GM18861 (cell line): ENCODE results near the gene ENTPD8.
"Not testable (repeated sequence)": the region's sequence is repeated elsewhere in the genome, so short reads cannot be mapped to it uniquely, and the experiment has no call there.

Experiments
- ATAC-seq: cut with Tn5 transposase; IDR thresholded peaks from one replicate; pipeline ENCODE4 v1.9.1; 2021; ENCODE audit not compliant: unreplicated experiment

ENTPD8 gene

DNA sequence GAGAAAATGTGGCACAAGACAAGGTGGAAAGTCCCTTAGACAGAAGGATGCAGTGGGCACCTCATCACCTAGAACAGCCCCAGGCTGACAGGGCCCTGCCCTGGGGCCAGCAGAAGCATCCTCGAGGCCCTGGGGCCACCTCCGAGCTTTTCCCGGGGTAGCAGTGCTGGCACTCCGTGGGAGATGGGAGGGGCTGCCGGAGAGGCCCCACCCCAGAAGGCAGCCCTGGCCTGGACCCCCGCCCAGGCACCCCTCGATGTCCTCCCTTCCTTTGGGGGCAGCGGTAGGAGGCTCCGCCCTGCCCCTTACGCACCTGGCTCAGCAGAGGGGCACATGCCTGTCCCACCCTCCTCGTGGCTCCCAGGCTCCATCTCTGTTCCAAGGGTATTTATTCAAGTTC is 35.7 kb upstream of the ENTPD8 start:
- ATAC-seq: no peak

DNA sequence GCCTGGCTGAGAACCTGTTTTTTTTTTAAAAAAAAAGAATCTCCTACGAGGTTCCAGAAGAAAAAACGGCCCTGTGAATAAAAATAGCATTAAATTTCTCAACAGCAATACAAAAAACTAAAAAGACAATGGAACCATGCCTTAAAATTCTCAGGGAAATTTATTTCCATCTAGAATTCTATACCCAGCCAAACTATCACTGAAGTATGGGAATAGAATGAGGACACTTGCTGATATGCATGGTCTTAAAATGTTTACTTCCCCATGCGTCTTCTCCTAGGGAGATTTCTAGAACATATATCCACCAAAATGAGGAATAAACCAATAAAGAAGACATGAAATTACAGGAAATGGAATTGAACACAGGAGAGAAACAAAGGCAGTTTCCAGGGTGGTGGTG is 34.5 kb upstream of the ENTPD8 start:
- no peak for ATAC-seq

DNA sequence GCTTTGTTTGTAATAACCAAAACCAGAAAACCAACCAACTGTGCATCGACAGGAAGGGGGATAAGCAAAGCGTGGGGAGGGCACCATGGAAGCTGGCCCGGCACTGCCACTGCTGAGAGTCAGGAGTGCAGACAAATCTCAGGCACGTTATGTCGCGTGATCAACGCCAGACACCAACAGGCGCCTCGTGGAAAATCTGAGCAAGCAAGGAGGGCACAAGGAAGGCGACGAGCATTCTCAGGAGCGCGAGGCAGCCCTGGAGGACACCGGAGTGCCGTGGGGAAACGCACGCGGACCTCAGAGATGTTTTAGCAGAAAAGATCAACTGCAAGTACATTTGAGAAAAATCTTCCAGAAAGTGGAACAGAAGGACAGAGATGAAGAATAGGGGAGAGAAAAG is 33.1 kb upstream of the ENTPD8 start:
- no peak for ATAC-seq

DNA sequence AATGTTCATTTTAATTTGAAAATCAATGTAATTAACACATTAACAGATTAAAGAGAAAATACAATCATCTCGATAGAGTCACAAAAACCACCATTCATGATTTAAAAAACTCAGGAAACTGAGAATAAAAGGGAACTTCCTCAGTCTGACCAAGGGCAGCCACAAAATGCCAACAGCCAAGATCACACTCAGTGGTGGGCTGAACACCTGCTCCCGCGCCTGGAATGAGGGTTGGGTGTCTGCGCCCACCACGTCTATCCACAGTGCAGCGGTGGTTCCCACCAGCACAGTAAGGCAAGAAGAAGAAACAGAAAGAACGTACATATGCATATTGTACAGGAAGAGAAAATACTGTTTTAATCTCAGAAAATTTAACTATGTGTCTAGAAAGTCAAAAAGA is 29.6 kb upstream of the ENTPD8 start:
- no peak for ATAC-seq

DNA sequence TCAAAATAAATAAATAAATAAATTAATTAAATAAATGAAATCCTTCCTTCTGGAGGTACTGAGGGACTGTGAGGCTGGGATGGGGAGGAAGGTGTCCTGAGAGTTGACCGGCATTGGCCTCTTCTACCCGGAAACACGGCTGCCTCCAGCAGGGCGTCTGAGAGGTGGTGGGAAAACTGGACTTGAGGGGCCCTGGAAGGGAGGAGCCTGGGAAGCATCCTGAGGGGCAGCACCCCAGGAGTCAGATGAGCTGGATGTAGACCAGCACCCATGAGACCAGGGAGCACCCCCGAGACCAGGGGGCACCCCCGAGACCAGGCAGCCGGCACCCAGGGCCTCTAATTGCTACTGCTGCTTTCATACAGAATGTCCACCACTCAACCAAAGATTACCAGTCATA is 26.7 kb upstream of the ENTPD8 start:
- no peak for ATAC-seq

DNA sequence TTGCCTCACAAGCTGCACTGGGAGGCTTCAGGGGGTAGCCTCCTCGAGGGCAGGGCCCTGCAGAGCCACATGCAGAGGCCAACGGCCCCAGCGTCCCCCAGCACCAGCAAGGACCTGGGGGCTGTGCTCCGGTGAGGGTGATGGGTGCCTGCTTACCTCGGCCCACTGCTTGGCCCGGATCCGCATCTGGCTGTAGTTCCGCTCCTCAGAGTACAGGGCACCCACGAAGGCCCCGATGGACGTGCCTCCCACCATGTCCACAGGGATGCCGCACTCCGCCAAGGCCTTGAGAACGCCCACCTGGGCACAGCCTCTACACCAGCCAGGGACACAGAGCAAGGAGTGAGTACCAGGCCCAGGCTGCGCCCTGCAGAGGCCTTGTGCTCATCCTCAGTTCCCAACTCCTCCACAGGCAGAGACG is 26.0 kb upstream of the ENTPD8 start:
- ATAC-seq: no peak

DNA sequence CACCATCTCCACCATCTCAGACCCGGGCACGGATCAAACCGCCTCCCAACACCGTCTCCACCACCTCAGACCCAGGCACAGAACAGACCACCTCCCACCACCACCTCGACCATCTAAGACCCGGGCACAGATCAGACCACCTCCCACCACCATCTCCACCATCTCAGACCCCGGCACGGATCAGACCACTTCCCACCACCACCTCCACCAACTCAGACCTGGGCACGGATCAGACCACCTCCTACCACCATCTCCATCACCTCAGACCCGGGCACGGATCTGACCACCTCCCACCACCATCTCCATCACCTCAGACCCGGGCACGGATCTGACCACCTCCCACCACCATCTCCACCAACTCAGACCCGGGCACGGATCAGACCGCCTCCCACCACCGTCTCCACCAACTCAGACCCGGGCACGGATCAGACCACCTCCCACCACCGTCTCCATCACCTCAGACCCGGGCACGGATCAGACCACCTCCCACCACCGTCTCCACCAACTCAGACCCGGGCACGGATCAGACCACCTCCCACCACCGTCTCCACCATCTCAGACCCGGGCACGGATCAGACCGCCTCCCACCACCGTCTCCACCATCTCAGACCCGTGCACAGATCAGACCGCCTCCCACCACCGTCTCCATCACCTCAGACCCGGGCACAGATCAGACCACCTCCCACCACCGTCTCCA is 25.4 kb upstream of the ENTPD8 start:
- ATAC-seq: not testable (repeated sequence)

DNA sequence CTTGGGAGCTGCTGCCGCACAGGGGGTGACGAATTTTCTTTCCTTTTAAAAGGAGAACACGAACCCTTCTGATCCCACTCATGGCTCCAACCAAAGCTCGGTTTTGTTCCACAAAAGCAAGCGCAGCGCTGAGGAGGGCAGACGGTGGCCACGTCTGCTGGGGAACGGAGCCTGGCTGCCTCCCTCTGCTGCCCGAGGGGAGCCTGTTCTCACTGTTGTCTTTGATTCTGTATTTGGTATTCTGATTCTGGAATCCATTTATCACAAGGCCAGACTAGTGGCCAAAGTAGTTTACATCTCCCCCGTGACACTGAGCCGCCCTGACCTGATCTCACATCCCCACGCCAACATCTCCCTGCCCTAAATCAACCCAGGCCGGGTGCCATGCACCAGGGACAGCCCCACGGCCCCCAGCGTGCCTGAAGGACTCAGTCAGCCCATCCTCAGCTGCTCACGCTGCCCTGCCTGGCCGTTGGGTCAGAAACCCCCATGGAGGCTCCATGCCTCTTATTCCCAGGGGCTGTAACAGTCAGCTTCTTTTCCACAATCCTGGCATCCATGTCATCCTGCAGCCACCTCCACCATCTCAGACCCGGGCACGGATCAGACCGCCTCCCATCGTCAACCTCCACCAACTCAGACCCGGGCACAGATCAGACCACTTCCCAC is 24.7 kb upstream of the ENTPD8 start:
- no peak for ATAC-seq

DNA sequence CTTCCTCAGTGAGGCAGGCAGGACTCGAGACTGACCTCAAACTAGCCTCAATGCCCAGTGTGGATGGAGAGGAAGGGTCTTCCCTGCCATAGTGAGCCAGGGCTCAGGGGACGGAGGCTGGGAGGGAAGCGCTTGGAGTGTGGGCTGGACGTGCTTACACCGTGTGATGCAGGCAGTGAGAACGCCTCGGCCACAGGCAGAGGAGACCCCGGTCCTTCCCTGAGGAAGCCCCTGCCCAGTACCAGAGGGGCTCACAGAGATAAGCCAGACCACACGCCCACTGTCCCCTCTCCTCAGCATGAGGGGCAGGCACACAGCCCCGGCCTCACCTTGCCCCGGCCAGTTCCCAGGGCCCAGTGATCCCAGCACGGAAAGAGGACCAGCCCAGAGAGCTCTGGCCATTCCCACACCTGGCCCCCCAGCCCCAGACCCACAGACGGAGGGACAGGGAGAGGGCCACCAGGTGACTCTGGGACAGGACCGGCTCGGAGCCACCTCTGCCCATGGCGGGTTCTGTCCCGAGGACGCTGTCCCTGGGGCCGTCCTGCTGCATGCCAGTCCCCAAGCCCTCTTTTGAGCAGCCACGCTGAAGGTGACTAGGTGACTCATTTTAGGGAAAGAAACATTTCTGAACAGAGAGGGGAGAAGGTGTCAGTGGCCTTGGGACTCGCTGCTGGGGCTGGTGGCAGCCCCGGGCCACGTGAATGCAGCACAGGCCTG is 24.0 kb upstream of the ENTPD8 start:
- no peak for ATAC-seq

DNA sequence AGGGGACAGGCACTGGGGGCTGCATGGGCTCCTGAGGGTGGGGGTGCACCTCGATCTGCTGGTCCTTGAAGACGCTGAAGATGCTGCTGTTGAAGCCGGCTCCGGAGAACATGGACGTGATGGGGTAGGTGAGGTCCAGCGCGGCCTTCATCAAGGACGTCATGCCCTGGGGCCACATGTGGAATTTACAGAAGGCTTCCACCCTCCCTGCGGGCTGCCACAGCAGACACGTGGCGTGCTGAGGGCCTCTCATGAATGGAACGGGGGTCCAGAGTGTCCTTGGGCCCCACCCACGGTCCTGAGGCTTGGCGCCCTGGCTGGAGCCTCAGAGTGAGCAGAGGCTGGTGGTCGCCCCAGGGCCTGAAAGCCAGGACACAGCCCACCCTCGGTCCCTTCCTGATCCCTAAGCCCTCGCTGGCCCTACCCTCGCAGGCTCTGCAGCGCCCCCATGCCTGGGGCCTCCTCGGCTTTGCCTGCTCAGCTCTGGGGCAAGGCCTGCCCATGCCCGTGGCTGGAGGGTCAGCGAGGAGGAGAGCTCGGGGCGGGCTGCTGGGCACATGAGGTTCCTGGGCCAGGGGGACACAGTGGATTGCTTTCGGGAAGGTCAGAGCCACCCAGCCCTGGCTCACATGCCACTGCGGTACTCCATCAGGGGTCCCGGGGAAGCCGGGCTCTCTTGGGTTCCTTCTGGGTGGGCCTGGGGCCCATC is 23.3 kb upstream of the ENTPD8 start:
- no peak for ATAC-seq

DNA sequence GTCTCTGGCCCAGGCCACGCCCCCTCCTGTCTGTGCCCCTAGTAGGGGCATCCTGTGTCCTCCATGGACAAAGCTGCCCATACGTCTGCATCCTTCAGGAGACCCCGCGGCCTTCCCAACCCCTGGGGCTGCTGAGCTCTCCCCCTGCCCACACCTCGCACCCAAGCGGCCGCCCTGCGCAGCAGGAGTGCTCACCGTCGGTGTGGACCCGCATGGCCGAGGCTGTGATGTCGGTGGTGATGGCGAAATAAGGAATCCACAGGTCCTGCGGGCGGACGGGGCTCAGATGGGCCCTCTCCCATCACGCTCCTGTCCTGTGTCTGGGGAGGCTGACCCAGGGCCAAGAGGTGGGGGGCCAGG is 22.8 kb upstream of the ENTPD8 start:
- ATAC-seq: no peak

DNA sequence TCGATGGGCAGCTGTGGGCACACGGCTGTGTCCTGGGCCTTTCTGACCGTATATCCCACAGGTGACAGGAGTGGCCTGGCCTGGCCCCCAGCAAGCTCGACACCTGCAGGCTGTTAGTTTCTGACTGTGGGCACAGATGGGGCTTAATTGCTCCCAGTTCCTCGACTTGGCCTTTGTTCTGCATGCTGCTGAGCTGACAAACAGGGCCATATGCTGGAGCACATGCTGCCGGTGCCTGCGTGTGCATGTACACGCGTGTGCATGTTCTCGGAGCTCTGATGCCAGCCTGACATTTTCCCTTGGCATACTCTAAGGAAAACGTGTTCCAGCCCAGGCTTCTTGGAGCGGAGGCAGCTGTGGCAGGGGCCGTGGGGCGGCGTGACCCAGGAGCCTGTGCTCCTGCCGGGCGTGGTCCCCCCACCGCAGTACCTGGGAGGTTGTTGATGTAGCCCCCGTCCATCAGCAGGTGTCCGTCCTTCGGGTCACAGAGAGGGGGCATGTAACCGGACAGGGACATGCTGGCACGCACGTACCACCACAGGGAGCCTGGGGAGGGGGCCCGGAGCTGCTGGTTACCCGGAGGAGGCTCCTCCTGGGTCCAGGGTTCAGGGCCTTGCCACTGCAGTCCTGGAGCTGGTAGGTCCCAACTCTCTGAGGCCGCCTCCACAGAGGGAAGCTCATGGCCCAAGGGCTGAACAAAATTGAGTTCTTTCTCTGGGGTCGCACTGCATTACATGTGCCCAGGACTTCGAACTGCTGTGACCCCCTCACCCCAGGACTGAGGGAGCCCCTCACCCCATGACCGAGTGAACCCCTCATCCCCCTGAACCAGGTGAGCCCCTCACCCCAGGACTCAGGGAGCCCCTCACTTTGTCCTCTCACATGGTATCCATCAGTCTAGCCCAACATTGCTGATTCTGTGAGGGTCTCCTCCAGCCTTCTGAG is 22.1 kb upstream of the ENTPD8 start:
- ATAC-seq: no peak

DNA sequence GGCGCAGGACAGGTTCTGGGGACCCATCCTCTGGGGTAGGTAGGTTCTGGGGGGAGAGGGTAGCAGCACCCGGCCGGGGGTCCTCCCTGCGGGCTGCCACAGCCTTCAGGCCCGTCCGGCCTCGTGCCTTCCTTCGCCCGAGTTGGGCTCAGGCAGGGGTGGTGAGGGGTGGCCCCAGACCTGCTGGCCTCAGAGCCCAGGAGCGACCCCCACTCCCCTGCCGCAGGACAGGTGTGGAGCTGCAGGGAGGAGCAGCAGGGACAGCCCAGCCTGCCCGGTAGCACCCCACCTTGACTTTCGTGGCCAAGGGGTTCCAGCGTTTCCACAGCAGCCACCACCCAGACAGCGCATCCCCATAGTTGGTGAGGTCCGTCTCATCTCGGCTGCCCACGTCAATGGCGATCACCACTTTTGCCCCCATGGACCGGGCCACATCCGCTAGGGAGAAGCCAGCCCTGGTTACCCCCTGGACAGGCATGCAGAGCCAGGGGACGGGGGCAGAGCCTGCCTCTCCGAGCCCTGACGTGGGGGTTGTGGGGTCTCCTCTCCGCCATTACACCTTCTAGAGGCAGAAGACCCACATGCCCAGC is 21.3 kb upstream of the ENTPD8 start:
- ATAC-seq: no peak

DNA sequence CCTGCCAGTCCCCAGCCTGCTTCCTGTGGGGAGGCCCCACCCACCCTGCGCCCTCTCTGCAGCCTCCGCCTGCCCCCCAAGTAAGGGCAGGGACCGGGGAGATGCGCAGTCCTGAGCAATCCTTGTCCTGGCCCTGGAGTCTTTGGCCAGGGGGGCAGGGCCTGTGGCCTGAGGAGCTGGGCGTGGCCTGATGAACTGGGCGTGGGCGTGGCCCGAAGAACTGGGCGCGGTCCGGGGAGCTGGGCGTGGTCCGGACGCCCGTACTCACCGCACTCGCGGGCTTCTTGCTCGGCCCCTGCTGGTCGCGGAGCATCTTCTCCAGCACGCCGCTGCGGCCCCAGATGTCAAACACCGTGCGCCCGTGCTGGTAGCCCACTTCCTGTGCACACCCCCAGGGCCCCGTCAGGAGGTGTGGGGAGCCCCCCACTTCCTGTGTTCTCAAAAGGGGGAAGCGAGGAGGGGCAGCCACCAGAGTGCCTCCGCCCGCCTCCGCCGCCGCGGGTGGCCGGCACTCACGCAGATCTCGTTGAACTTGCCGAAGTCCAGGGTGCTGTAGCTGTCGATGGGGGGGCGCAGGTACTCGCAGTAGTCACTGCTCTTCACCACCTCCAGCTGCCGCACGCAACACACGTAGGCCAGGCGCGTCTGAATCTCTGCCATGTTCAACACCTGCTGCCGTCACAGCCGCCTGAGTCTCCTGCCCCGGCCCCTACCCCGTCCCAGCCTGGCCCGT is 20.7 kb upstream of the ENTPD8 start:
- peak; percentile 46 for ATAC-seq

DNA sequence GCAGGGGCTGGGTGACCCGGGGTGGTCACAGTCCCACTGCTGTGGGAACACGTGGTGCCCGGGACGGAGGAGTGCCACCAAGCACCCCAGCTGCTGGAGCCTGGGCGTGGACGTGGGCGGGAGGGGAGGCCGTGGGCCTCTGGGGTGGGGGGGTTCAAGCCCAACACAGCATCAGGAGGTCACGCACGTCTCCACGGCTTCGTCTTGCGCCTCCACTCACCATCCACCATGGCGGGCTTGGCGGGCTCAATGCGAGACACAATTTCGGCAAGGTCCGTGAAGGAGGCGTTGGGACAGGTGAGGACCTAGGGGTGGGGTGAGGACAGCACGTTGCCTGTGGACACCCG is 20.1 kb upstream of the ENTPD8 start:
- no peak for ATAC-seq

DNA sequence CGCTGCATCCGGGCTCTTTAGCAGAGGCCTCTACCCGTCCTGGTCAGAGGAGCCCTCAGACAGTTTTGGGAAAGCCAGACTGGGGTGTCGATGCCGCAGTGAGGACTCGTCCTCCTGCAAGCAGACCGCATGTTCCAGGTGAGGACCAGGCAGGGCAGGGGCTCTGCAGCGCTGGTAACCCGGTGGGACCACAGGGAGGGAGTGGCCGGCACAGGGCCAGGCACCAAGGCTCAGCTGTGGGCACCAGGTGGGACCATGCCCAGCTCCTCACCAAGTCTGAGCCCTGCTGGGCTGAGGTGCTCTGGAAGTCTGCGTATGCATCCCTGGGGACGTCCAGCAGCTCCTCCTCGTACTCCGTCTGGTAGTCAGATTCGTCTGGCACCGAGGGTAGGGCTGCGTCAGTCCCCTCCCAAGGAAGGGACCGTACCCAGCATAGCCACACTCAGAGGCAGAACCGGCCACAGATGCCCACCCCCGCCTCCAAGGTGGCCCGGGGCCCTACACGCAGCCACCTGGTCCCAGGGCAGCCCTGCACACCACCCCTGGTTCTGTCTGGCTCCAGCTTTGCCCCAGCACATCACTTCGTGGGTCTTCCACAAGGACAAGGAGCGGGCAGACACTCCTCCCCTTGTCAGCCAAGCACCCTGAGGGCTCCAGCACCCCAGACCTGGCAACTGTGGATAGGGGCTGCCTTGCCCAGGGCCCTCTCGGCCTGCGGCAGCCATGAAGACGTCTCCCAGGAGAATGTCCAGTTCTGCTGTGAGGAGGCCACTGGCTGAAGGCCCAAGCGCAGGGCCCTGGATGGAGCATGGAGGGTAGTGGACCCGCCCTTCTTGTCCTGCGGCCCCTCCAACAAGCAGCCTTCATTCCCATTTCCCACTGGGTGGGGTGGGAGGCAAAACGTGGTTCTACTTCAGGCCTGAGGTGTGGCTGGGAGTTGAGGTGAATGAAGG is 19.5 kb upstream of the ENTPD8 start:
- ATAC-seq: no peak

DNA sequence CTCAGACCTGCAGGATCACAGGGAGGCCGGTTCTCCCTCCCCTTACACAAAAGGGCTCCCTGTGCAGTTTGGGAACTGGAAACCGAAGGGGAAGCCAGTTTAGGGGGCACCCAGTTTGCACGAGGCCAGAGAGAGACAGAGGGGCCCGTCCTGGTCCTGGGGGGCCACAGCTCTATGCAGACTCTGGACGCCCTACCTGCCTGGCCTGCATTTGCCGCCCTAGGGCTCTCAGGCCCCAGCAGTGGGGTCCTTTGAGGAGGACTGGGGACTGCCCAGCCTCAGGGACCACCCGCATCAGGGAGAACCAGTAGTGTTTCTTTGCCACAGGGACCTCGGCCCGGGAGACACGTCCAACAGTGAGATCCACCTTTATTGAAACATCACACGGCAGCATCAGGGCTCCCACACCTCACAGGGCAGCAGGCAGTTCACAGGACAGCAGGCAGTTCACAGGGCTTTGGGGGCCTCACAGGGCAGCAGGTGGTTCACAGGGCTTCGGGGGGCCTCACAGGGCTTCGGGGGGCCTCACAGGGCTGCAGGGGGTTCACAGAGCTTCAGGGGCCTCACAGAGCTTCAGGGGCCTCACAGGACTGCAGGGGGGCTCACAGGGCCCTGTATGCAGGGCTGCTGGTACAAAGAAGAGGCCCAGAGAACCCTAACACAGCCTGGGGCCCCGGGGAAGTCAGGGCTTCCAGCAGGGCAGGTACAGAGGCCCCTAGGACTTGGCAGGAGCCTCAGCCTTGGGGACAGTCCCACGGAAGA is 18.6 kb upstream of the ENTPD8 start:
- no peak for ATAC-seq

DNA sequence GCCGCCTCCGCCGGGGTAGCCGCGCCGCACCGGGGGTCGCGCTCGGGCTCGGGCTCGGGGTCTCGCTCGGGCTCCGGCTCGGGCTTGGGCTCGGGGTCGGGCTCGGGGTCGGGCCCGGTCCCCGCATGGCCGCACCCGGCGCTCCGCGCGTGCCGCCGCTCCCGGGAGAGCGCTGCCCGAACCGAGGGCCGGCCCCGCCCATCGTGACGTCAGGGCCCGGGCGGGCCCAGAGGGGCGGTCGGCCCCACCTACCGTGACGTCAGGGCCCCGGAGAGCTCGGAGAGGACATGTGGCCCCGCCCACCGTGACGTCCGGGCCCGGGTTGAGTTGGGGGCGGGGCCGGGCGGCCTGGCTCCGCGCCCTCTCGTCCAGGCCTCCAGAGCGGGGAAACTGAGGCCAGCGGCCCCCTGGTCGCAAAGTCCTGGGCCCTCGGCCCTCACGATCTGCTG is 18.0 kb upstream of the ENTPD8 start, which contains the start of gene NSMF:
Gene NSMF, minus strand, starts transcription at position 183 of the 449 bp plus-strand sequence. CDS start 232 bp downstream, outside the sequence.
- ATAC-seq: peak; percentile 33
